Measurements from ENCODE around the gene CBX1. TPM values are rescaled to one million over a fixed set of nuclear protein-coding genes. Genes with fewer than 3 reads are reported as not detected.

The CBX1 gene
- total and polyA plus RNA-seq, 2 of the 4 experiments (the other 2 are of a cell fraction): 35.0 to 54.9 TPM

- H3K9me1 ChIP-seq (ENCODE audit: insufficient read depth, low read length): no peaks in the 10 kb centered on the region
- BruUV-seq (replicated peaks): no TSS peak
- H3K4me2 ChIP-seq (ENCODE audit: low read depth, low read length): no peak overlapping the region
- dilution Hi-C loops (cut with HindIII; ENCODE audit: low sequenced_read_pairs, unreplicated experiment) (no loop called here), intact Hi-C loops (cut with micrococcal nuclease) (loop anchor here (10.0 kb wide), 1 partner anchor 313 kb away; no protein-coding TSS in a partner anchor), in situ Hi-C loops (cut with MboI; ENCODE audit: low sequenced_read_pairs) (loop anchor here (10.0 kb wide), 1 partner anchor 573 kb away; the partner anchor contains the start of genes HOXB3 and HOXB5)
- H3K27ac ChIP-seq (ENCODE audit: insufficient read depth, low read length): no peak overlapping the region
- H2AK5ac ChIP-seq (ENCODE audit: low read depth, low read length): no peak overlapping the region
- H3K4me3 ChIP-seq (ENCODE audit: insufficient read depth, low read depth, low read length): no peak overlapping the region
- H3K23ac ChIP-seq (ENCODE audit: low read depth, low read length): no peak overlapping the region
- no peaks in the 10 kb centered on the region for H3K9me3 ChIP-seq (ENCODE audit: control insufficient read depth, insufficient read depth, low read length)
- no peak overlapping the region for H2BK5ac ChIP-seq (ENCODE audit: low read depth, low read length, poor library complexity, severe bottlenecking)
- no peak overlapping the region for H3K56ac ChIP-seq (ENCODE audit: extremely low read depth, insufficient read depth, low read length)
- ChIA-PET CTCF (no interaction called here), POLR2A (ENCODE audit: unreplicated experiment) (interaction anchor here (0.6 to 0.7 kb wide), 2 partner anchors 46 to 539 kb away, joined by 4 to 8 read pairs; no protein-coding TSS in a partner anchor)
- no peak overlapping the region for H4K91ac ChIP-seq (ENCODE audit: insufficient read depth, low read depth, low read length)
- H2BK15ac ChIP-seq (ENCODE audit: low read depth, low read length): no peak overlapping the region
- H3K36me3 ChIP-seq (ENCODE audit: control insufficient read depth, insufficient read depth, low read length): no peaks in the 10 kb centered on the region
- H3K9ac ChIP-seq (ENCODE audit: low read depth, low read length): no peak overlapping the region
- H4K8ac ChIP-seq (ENCODE audit: low read depth in 2 of 2, low read length in 2 of 2): no peak overlapping the region
- no peak for TF ChIP-seq USF2 (IDR thresholded peaks at IDR 0.05; ENCODE audit: low read depth, low read length)
- no peak for TF ChIP-seq CEBPB (IDR thresholded peaks at IDR 0.05; ENCODE audit: low read depth, low read length)
- no peak for TF ChIP-seq MXI1 (IDR thresholded peaks at IDR 0.05; ENCODE audit: borderline replicate concordance, low read depth, low read length)
- no peak for TF ChIP-seq MAZ (IDR thresholded peaks at IDR 0.05; ENCODE audit: borderline replicate concordance, low read depth, low read length)
- TF ChIP-seq CHD1 (IDR thresholded peaks at IDR 0.05; ENCODE audit: low read depth, low read length): no peak
- no peak for TF ChIP-seq POLR2A (IDR thresholded peaks at IDR 0.05; ENCODE audit: low read depth, low read length)
- TF ChIP-seq RAD21 (IDR thresholded peaks at IDR 0.05; ENCODE audit: low read length): no peak
- no peak for TF ChIP-seq CTCF (conservative IDR thresholded peaks at IDR 0.05; ENCODE audit: low read depth, low read length)
- no peak for TF ChIP-seq NFE2L2 (IDR thresholded peaks at IDR 0.05; ENCODE audit: low read depth, low read length)
- no peak for TF ChIP-seq SMC3 (IDR thresholded peaks at IDR 0.05; ENCODE audit: low read depth, low read length)
- H2BK20ac ChIP-seq (ENCODE audit: low read depth, low read length): no peak overlapping the region
- H3K4me1 ChIP-seq (ENCODE audit: control insufficient read depth, insufficient read depth, low read length): peaks cover 18% of the 10 kb centered on the region
- H3K18ac ChIP-seq (ENCODE audit: low read depth, low read length): no peak overlapping the region
- H3K14ac ChIP-seq (replicated peaks; ENCODE audit: low read depth, low read length): no peak overlapping the region
- no peaks in the 10 kb centered on the region for H3K27me3 ChIP-seq (ENCODE audit: control insufficient read depth, insufficient read depth, low read length)
- DNase-seq: no peak
- no CpG with 5 or more reads among the region's 5 CpGs for WGBS, 2 experiments (ENCODE audit: extremely low coverage in 2 of 2, insufficient read length in 1 of 2)
- H2AFZ ChIP-seq (replicated peaks; ENCODE audit: low read length, poor library complexity): no peak overlapping the region
- no peak overlapping the region for H2BK120ac ChIP-seq (ENCODE audit: low read depth, low read length)
- no peak overlapping the region for H4K5ac ChIP-seq (ENCODE audit: low read depth, low read length)
- H3K4ac ChIP-seq (ENCODE audit: low read depth, low read length): no peak overlapping the region
- H4K20me1 ChIP-seq (ENCODE audit: insufficient read depth, low read length): peaks cover 3% of the 10 kb centered on the region; the same call in 1 of the 2 replicates
- H2AK9ac ChIP-seq (replicated peaks; ENCODE audit: low read depth, low read length, poor library complexity): no peak overlapping the region
- peaks cover 0 to 7% of the 10 kb centered on the region in 2 experiments; a peak in 1 of 4 replicates for H3K79me1 ChIP-seq (ENCODE audit: low read depth in 1 of 2, low read length in 2 of 2)
- ATAC-seq (ENCODE audit: low read depth): no peak
These were observed 79.3 kb downstream of the CBX1 start for GRCh38 chr17:48021934-48022333.
